Heart right ventricle (tissue), 16 donors: ENCODE results near the gene CFAP20. TPM values are rescaled to one million over a fixed set of nuclear protein-coding genes. Genes with fewer than 3 reads are reported as not detected.
"Not testable (repeated sequence)": the region's sequence is repeated elsewhere in the genome, so short reads cannot be mapped to it uniquely, and the experiment has no call there.

Source experiments
- ATAC-seq, 8 donors: fragments of 200-7000 bp; cut with Tn5 transposase; one replicate each; pipeline ENCODE4 v1.9.1; 2020; ENCODE audit warnings: mild to moderate bottlenecking in 8 of 8, moderate library complexity in 8 of 8, moderate number of reproducible peaks in 1 of 8
- DNase-seq, 2 donors: peaks; one replicate each; pipeline ENCODE4 v3.0.0-alpha.2; 2020
- H3K27ac ChIP-seq, 10 donors: fragments of 200-600 bp; sonication (generic) in 2 of 10; one replicate each; pipeline versions ENCODE4 v1.5.0 to v1.8.0; 2020 to 2022; ENCODE audit warnings: mild to moderate bottlenecking in 3 of 10
- H3K27me3 ChIP-seq, 7 donors: fragments of 200-600 bp; one replicate each; pipeline ENCODE4 v1.8.0; 2021 to 2022; ENCODE audit warnings: mild to moderate bottlenecking in 2 of 7
- H3K36me3 ChIP-seq, 9 donors: fragments of 200-600 bp; sonication (generic) in 1 of 9; one replicate each; pipeline versions ENCODE4 v1.5.0 to v1.8.0; 2020 to 2022; ENCODE audit warnings: mild to moderate bottlenecking in 2 of 9
- H3K4me1 ChIP-seq, 9 donors: fragments of 200-600 bp; sonication (generic) in 1 of 9; one replicate each; pipeline versions ENCODE4 v1.5.0 to v1.8.0; 2020 to 2022; ENCODE audit warnings: mild to moderate bottlenecking in 4 of 9
- H3K4me3 ChIP-seq, 10 donors: fragments of 200-600 bp; sonication (generic) in 2 of 10; one replicate each; pipeline versions ENCODE4 v1.5.0 to v1.8.0; 2020 to 2022; ENCODE audit warnings: mild to moderate bottlenecking in 7 of 10, moderate library complexity in 2 of 10
- H3K9me3 ChIP-seq, 11 donors: fragments of 200-600 bp in 10 of 11; sonication (generic) in 2 of 11; one replicate each; pipeline versions ENCODE4 v1.5.0 to v1.8.0; 2013 to 2022; ENCODE audit warnings: mild to moderate bottlenecking in 2 of 11, control low read depth in 1 of 11, moderate library complexity in 1 of 11
- WGBS, 2 donors: extraction: QIAGEN DNeasy Blood & Tissue Kit; methylation state at CpG; one replicate each; pipeline ENCODE4 v1.1.7; 2013; ENCODE audit warnings: inconsistent platforms in 1 of 2; 5-methylcytosine and 5-hydroxymethylcytosine counted together
- intact Hi-C, 10 donors: fragments of 100-400 bp; cut with DNase I; formaldehyde crosslinking; loops; one replicate each; pipeline versions ENCODE4 v1.11.1 to v1.14.2; 2022
- polyA plus RNA-seq, 2 donors: library from polyadenylated mRNA; stranded (reverse); fragments of 200-250 nt; gene quantifications; one replicate each; pipeline ENCODE4 v1.2.3, GENCODE V29; 2013
- total RNA-seq, 10 donors: library from RNA; stranded (reverse); fragmentation: NEBNext Ultra II Directional in 3 of 10; extraction: Animal tissue kit (Norgen Biotek cat#: 25700) in 3 of 10; gene quantifications; one replicate each; pipeline versions ENCODE4 v1.2.1 to v1.2.4, GENCODE V29; 2021 to 2023
- TF ChIP-seq, protein P1 (sequence below), 9 donors: fragments of 200-600 bp; sonication (generic) in 2 of 9; IDR thresholded peaks; one replicate each; pipeline versions ENCODE4 v1.5.0 to v1.8.0; 2021 to 2022; ENCODE audit warnings: antibody characterized with exemption in 9 of 9, mild to moderate bottlenecking in 5 of 9, moderate library complexity in 1 of 9
- donor health status: Arrhythmogenic right ventricular cardiomyopathy.
- donor health status: ischemic (EF 13 %, LVEDD 7.1; RV severe dilation, severe dysfunction).
- donor health status: healthy with polysubstance abuse.
- donor health status: DM: no; HTN: yes; CAD: no.
- donor health status: DM: no; HTN: no; CAD: no.
- donor health status: ischemic (EF 25% LVEDD 6.9; RV normal size, moderate dysfunction).
- donor health status: ischemic (EF 25% LVEDD 5.7; RV mildly dilated, moderate dysfunction).
- donor health status: healthy.
- donor health status: DM: yes; HTN: yes; CAD: no.
- donor health status: Ischemic cardiomyopathy.
- donor health status: ischemic (EF 35%, LVEDD 5.7; RV mildly dilated, moderate dysfunction).
- donor health status: nonischemic (EF 11% LVEDD 7.7; RV severe dilation, severe dysfunction).
- donor health status: DM: yes; HTN: yes; CAD: no.
- donor health status: PGD.
- donor health status: ischemic (EF 29% LVEDD 5.4; RV normal size, mild dysfunction).
- donor health status: nonischemic (EF 23%, LVEDD 6.1; RV moderate dilation, normal function).

The CFAP20 gene
- total and polyA plus RNA-seq, 12 donors: 17.9 to 43.5 (median 34.7) TPM

DNA sequence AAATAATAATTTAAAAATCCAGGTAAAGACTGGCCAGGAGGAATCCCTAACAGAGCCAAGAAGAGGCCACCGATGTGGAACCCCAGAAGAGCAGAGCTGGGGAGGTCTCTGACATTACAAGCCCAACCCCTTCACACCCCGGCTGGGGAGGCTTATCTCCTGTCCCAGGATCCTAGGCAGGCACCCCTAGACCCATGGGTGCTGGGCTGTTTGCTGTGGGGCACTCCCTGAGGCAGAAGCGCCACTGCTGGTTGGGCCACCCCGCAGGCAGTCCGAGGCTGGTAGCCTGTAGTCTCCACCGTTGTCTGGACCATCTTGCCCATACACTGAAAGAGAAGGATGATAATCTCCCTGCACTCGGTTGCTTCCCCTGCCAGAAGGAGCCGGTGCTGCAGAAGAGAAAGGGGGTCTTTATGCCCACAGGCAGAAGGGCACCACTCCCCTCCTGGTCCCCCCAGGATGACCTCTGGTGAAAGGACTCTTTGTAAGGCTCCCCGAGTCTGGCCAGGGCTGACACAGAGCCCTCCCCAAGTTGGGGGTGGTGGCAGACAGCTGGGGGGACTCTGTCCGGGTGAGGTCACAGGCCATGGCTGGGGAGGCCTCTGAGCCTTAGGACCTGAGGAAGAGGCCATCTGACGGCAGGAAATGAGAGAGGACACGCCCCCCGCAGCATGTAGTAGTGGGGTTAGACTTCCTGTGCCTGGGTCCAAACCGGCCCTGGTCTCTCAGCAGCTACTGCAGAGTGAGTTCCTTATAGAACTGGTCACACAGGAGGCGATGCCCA, 34.2 kb downstream of the CFAP20 start:
- DNase-seq (peak in 1 of 2 donors; percentile 29), ATAC-seq (peak in 5 of 8 donors; percentile 11 to 73 (median 39))
- WGBS, 2 donors: 70 to 76% methylated on average over 15 of the region's 15 CpGs
- TF ChIP-seq, protein P1, sequence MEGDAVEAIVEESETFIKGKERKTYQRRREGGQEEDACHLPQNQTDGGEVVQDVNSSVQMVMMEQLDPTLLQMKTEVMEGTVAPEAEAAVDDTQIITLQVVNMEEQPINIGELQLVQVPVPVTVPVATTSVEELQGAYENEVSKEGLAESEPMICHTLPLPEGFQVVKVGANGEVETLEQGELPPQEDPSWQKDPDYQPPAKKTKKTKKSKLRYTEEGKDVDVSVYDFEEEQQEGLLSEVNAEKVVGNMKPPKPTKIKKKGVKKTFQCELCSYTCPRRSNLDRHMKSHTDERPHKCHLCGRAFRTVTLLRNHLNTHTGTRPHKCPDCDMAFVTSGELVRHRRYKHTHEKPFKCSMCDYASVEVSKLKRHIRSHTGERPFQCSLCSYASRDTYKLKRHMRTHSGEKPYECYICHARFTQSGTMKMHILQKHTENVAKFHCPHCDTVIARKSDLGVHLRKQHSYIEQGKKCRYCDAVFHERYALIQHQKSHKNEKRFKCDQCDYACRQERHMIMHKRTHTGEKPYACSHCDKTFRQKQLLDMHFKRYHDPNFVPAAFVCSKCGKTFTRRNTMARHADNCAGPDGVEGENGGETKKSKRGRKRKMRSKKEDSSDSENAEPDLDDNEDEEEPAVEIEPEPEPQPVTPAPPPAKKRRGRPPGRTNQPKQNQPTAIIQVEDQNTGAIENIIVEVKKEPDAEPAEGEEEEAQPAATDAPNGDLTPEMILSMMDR (IDR thresholded peaks at IDR 0.05): no peak
- Histone ChIP-seq H3K36me3 (no peaks in the 10 kb centered on the region), H3K4me1 (peaks cover 0 to 40% (median 14%) of the 10 kb centered on the region in 9 donors), H3K27me3 (no peaks in the 10 kb centered on the region), H3K9me3 (no peaks in the 10 kb centered on the region), H3K27ac (peak overlapping the region in 2 of 10 donors; percentile 8 to 22), H3K4me3 (no peak overlapping the region)
- intact Hi-C loops: no loop called here

DNA sequence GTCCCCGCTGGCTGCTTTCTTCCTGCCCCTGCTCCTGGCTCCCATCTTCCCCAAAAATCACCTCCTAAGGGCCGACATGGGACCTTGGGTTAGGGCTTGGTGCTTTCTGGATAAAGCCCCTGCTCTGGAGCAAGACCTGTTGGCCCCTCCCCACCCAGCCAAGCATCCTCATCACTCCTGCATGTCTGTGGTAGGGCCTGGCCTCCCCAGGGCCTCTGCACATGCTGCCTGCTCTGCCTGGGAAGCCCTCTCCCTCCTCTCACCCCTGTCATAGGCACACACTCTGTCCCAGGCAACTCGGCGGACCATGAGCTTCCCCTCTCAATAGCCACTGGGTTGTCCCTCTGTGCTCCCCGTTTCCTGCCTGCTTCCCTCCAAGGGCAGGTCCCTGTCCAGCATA, 35.2 kb downstream of the CFAP20 start:
- DNase-seq (no peak), ATAC-seq (no peak)
- Histone ChIP-seq H3K9me3 (no peaks in the 10 kb centered on the region), H3K27ac (no peak overlapping the region), H3K4me1 (peaks cover 0 to 35% (median 14%) of the 10 kb centered on the region in 9 donors), H3K36me3 (no peaks in the 10 kb centered on the region), H3K27me3 (no peaks in the 10 kb centered on the region), H3K4me3 (no peak overlapping the region)
- 75 to 90% methylated on average over 5 of the region's 5 CpGs for WGBS, 2 donors
- intact Hi-C loops: no loop called here
- TF ChIP-seq, protein P1 (IDR thresholded peaks at IDR 0.05): no peak

DNA sequence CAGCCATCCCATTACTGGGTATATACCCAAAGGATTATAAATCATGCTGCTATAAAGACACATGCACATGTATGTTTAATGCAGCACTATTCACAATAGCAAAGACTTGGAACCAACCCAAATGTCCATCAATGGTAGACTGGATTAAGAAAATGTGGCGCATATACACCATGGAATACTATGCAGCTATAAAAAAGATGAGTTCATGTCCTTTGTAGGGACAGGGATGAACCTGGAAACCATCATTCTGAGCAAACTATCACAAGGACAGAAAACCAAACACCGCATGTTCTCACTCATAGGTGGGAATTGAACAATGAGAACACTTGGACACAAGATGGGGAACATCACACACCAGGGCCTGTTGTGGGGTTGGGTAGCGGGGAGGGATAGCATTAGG, 38.8 kb downstream of the CFAP20 start:
- intact Hi-C loops, H3K27me3 ChIP-seq, H3K27ac ChIP-seq, DNase-seq, H3K36me3 ChIP-seq, H3K9me3 ChIP-seq, H3K4me3 ChIP-seq, ATAC-seq: not testable (repeated sequence)
- 94 to 97% methylated on average over 3 of the region's 3 CpGs for WGBS, 2 donors
- peaks cover 0 to 14% (median 2%) of the 10 kb centered on the region in 9 donors for H3K4me1 ChIP-seq

DNA sequence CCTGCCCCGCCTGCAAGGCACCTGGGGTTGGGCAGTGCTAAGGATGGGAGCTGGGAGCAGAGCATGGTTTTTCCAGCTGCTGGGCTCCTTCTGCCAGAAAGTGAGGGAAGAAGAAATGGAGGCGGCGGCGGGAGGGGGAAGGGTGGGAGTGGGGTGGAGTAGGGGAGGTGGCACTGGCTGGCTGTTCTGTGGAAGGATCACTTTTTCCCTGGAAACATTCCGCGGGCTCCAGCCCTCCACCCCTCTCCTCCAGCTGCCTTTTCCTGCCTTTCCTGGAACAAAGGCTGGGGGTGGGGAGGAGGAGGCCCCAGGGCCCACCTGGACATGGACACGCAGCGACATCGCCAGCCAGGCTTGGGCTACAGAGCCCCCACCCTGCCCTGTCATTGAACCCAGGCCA, 41.1 kb downstream of the CFAP20 start:
- Histone ChIP-seq H3K27ac (no peak overlapping the region), H3K36me3 (no peaks in the 10 kb centered on the region), H3K27me3 (no peaks in the 10 kb centered on the region), H3K4me1 (peaks cover 0 to 8% (median 0%) of the 10 kb centered on the region in 9 donors), H3K9me3 (no peaks in the 10 kb centered on the region), H3K4me3 (no peak overlapping the region)
- ATAC-seq (peak in 3 of 8 donors; percentile 17 to 35 (median 32)), DNase-seq (no peak)
- WGBS, 2 donors: 47 to 49% methylated on average over 9 of the region's 9 CpGs
- intact Hi-C loops: no loop called here
- TF ChIP-seq, protein P1 (IDR thresholded peaks at IDR 0.05): no peak
